Testis (tissue), 3 donors: ENCODE data around the gene TMEM255B. TPM values are rescaled to one million over a fixed set of nuclear protein-coding genes. Genes with fewer than 3 reads are reported as not detected.

Experiments
- DNase-seq: peaks from one replicate; pipeline ENCODE4 v3.0.0-alpha.2; 2019
- H3K27ac ChIP-seq, 2 donors: fragments of 200-600 bp; sonication (generic); one replicate each; pipeline ENCODE4 v1.5.1; 2019
- H3K27me3 ChIP-seq: fragments of 200-600 bp; sonication (generic); one replicate; pipeline ENCODE4 v1.5.1; 2019
- H3K36me3 ChIP-seq: fragments of 200-600 bp; sonication (generic); one replicate; pipeline ENCODE4 v1.5.1; 2017; ENCODE audit warnings: low read depth; ENCODE audit errors: missing control alignments
- H3K4me1 ChIP-seq: fragments of 200-600 bp; sonication (generic); one replicate; pipeline ENCODE4 v1.5.1; 2019
- H3K4me3 ChIP-seq, 2 donors: fragments of 200-600 bp; sonication (generic); one replicate each; pipeline ENCODE4 v1.5.1; 2017 to 2019
- H3K9me3 ChIP-seq: fragments of 200-600 bp; sonication (generic); one replicate; pipeline ENCODE4 v1.5.1; 2017
- CTCF ChIP-seq, 3 experiments: fragments of 450-650 bp in 2 of 3; fragments of 200-600 bp in 1 of 3; sonication (generic) in 1 of 3; IDR thresholded peaks; one replicate each; pipeline ENCODE4 v1.5.1; 2016 to 2019; ENCODE audit warnings: antibody characterized with exemption in 3 of 3, mild to moderate bottlenecking in 2 of 3, moderate library complexity in 1 of 3
- POLR2A ChIP-seq: fragments of 450-650 bp; IDR thresholded peaks from one replicate; pipeline ENCODE4 v1.6.1; 2017; ENCODE audit warnings: antibody characterized with exemption, mild to moderate bottlenecking, moderate library complexity
- WGBS, 2 donors: methylation state at CpG; one replicate each; pipeline ENCODE4 v1.1.5; 2018; 5-methylcytosine and 5-hydroxymethylcytosine counted together
- intact Hi-C: fragments of 100-400 bp; cut with DNase I; formaldehyde crosslinking; loops from one replicate; pipeline ENCODE4 v1.15.1; 2023; ENCODE audit warnings: low total_unique reads
- polyA plus RNA-seq: library from polyadenylated mRNA; stranded (reverse); fragments of 350-450 nt; fragmentation: Illumina TruSeq; extraction: RNeasy Lipid Tissue Mini Kit (QIAGEN cat#74804); gene quantifications from one replicate; pipeline ENCODE4 v1.2.3, GENCODE V29; 2014; ENCODE audit warnings: low read depth, low replicate concordance; ENCODE audit not compliant: insufficient read depth
- total RNA-seq, 2 donors: library from RNA; depleted of rRNA; stranded (reverse); fragments of >200 nt; gene quantifications; one replicate each; pipeline ENCODE4 v1.2.3, GENCODE V29; 2016

The TMEM255B gene
- total and polyA plus RNA-seq, 3 donors from 2014 or later = 6.9 to 10.9 (median 7.5) TPM

- TF ChIP-seq CTCF (IDR thresholded peaks at IDR 0.05) = no peak
- intact Hi-C loops = no loop called here
- Histone ChIP-seq H3K27me3 (no peaks in the 10 kb centered on the region), H3K4me3 (no peak overlapping the region), H3K27ac (no peak overlapping the region), H3K4me1 (peaks cover 3% of the 10 kb centered on the region), H3K36me3 (no peaks in the 10 kb centered on the region), H3K9me3 (no peaks in the 10 kb centered on the region)
- 91 to 100% methylated on average over 1 to 11 of the region's 11 CpGs for WGBS, 2 donors
- no peak for DNase-seq
Observed at GRCh38 chr13:113806104-113806471, 47.1 kb downstream of the TMEM255B start.

GRCh38 chr13:113806526-113806925 lies 47.5 kb downstream of the TMEM255B start:
- H3K27me3 ChIP-seq = no peaks in the 10 kb centered on the region
- TF ChIP-seq CTCF (IDR thresholded peaks at IDR 0.05) (no peak), POLR2A (no peak)
- intact Hi-C loops = no loop called here
- DNase-seq = no peak
- peaks cover 3% of the 10 kb centered on the region for H3K4me1 ChIP-seq
- no peak overlapping the region for H3K27ac ChIP-seq
- no peaks in the 10 kb centered on the region for H3K36me3 ChIP-seq
- no peaks in the 10 kb centered on the region for H3K9me3 ChIP-seq
- H3K4me3 ChIP-seq = no peak overlapping the region
- 93 to 97% methylated on average over 5 to 13 of the region's 13 CpGs for WGBS, 2 donors

GRCh38 chr13:113808058-113808834 lies 49.2 kb downstream of the TMEM255B start:
- no peak for TF ChIP-seq CTCF (IDR thresholded peaks at IDR 0.05)
- TF ChIP-seq POLR2A = no peak
- no peak for DNase-seq
- no peaks in the 10 kb centered on the region for H3K36me3 ChIP-seq
- no peak overlapping the region for H3K4me3 ChIP-seq
- no peak overlapping the region for H3K27ac ChIP-seq
- no peaks in the 10 kb centered on the region for H3K9me3 ChIP-seq
- 85% methylated on average over 12 of the region's 12 CpGs for WGBS, 2 donors
- H3K27me3 ChIP-seq = no peaks in the 10 kb centered on the region
- peaks cover 14% of the 10 kb centered on the region for H3K4me1 ChIP-seq
- intact Hi-C loops = no loop called here

- WGBS, 2 donors = 82 to 95% methylated on average over 2 of the region's 2 CpGs
Observed at GRCh38 chr13:113809934-113810333, 50.9 kb downstream of the TMEM255B start.

More at GRCh38 chr13:113809934-113810333, 50.9 kb downstream of the TMEM255B start:
- TF ChIP-seq CTCF (IDR thresholded peaks at IDR 0.05) = no peak
- no peak for TF ChIP-seq POLR2A
- Histone ChIP-seq H3K9me3 (no peaks in the 10 kb centered on the region), H3K27ac (no peak overlapping the region), H3K4me3 (no peak overlapping the region), H3K36me3 (no peaks in the 10 kb centered on the region), H3K4me1 (peaks cover 31% of the 10 kb centered on the region), H3K27me3 (no peaks in the 10 kb centered on the region)
- intact Hi-C loops = no loop called here
- DNase-seq = no peak
